Epithelial cell of esophagus (primary cell): ENCODE measurements around the gene NXPH1.

Experiments used
- DNase-seq: peaks from one replicate; pipeline ENCODE4 v3.0.0; 2010; ENCODE audit warnings: low read depth
- H3K4me3 ChIP-seq: 2 replicates; pipeline ENCODE4 v1.5.1; 2011; ENCODE audit warnings: mild to moderate bottlenecking, low read length, control low read depth
- TF ChIP-seq, protein P1 (sequence below): IDR thresholded peaks from 2 replicates; pipeline ENCODE4 v1.5.1; 2011; ENCODE audit warnings: low read depth, mild to moderate bottlenecking, low read length, control low read depth, inconsistent platforms; ENCODE audit not compliant: insufficient read depth; ENCODE audit errors: missing control alignments

Gene NXPH1

DNA sequence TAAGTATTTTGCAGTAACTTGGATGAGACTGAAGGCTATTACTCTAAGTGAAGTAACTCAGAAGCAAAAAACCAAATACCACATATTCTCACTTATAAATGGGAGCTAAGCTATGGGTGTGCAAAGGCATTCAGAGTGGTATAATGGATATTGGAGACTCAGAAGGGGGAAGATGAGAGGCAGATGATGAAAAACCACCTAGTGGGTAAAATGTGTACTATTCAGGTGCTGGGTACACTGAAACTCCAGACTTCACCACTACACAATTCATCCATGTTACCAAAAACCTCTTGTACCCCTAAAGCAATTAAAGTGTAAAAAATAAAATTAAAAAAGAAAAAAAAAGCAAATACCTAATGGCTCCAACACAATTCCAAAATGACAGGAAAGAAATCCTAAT, 351.7 kb downstream of the NXPH1 start:
- TF ChIP-seq, protein P1, sequence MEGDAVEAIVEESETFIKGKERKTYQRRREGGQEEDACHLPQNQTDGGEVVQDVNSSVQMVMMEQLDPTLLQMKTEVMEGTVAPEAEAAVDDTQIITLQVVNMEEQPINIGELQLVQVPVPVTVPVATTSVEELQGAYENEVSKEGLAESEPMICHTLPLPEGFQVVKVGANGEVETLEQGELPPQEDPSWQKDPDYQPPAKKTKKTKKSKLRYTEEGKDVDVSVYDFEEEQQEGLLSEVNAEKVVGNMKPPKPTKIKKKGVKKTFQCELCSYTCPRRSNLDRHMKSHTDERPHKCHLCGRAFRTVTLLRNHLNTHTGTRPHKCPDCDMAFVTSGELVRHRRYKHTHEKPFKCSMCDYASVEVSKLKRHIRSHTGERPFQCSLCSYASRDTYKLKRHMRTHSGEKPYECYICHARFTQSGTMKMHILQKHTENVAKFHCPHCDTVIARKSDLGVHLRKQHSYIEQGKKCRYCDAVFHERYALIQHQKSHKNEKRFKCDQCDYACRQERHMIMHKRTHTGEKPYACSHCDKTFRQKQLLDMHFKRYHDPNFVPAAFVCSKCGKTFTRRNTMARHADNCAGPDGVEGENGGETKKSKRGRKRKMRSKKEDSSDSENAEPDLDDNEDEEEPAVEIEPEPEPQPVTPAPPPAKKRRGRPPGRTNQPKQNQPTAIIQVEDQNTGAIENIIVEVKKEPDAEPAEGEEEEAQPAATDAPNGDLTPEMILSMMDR: no peak
- H3K4me3 ChIP-seq: no peak overlapping the region
- no peak for DNase-seq

DNA sequence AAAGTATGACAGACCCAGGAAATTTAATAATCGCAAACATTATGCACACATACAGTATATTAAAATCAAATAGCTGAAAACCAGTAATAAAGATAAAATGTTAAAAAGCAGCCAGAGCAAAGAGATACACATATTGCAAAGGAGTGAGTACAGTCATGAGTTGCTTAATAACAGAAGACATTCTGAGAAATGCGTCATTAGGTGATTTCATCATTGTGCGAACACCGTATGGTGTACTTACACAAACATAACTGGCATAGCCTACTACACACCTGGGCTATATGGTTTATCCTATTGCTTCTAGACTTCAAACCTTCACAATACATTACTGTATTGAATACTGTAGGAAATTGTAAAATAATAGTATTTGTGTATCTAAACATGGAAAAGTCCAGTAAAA, 367.6 kb downstream of the NXPH1 start:
- H3K4me3 ChIP-seq: no peak overlapping the region
- no peak for DNase-seq
- TF ChIP-seq, protein P1: no peak
